ENCODE results near the gene PILRA.

PILRA gene

DNA sequence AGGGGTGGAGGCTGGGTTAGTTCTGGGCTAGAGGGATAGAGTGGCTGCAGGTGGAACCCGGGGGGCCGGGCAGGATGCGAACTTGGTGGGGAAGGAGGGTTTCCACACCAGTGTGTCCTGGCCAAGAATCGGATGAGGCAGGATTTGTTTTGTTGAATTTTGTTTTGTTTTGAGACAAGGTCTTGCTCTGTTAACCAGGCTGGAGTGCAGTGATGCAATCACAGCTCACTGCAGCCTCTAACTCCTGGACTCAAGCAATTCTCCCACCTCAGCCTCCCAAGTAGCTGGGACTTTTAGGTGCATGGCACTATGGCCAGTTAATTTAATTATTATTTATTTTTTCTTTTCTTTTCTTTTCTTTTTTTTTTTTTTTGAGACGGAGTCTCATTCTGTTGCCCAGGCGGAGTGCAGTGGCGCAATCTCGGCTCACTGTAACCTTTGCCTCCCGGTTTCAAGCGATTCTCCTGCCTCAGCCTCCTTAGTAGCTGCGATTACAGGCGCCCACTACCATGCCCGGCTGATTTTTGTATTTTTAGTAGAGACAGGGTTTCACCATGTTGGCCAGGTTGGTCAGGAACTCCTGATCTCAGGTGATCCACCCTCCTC, 76.0 kb downstream of the PILRA start:
- Histone ChIP-seq H3K4me3 (ENCODE audit: low read depth, low read length) (no peak overlapping the region), H3K36me3 (ENCODE audit: control insufficient read depth, insufficient read depth, low read length) (no peaks in the 10 kb centered on the region), H3K4me1 (ENCODE audit: control insufficient read depth, insufficient read depth, low read length) (peaks cover 7% of the 10 kb centered on the region), H3K9ac (ENCODE audit: low read length) (no peak overlapping the region), H3K27me3 (ENCODE audit: control insufficient read depth, insufficient read depth, low read length) (no peaks in the 10 kb centered on the region), H3K9me3 (ENCODE audit: control insufficient read depth, insufficient read depth, low read depth, low read length) (no peaks in the 10 kb centered on the region), H3K27ac (ENCODE audit: low read depth, low read length) (no peak overlapping the region)
